GM12878 (cell line): Measurements from ENCODE around the gene ACP4. TPM values are rescaled to one million over a fixed set of nuclear protein-coding genes. Genes with fewer than 3 reads are reported as not detected.
A peak's percentile ranks its signal among the peaks of the same experiment; 100 is the strongest.

Experiments
- ATAC-seq: fragments of 200-7000 bp; cut with Tn5 transposase; 3 replicates; pipeline ENCODE4 v1.9.1; 2020; ENCODE audit warnings: mild to moderate bottlenecking, moderate library complexity
- BruUV-seq: library from RNA; stranded (reverse); fragments of 400-500 nt; replicated peaks from 2 replicates; lab custom pipeline; 2021; lab: Mats Ljungman, UMichigan
- CTCF ChIA-PET: fragments of 300-600 bp; sonication (Branson Sonifier 250); formaldehyde crosslinking; extraction: SDS; loops from one replicate; lab custom pipeline; 2021; ENCODE audit warnings: inconsistent platforms; lab: Yijun Ruan, JAX
- POLR2A ChIA-PET: fragments of 350-600 bp; formaldehyde crosslinking; extraction: SDS; loops from one replicate; lab custom pipeline; 2021; ENCODE audit warnings: inconsistent platforms; lab: Charles Lee
- RAD21 ChIA-PET: fragments of 300-600 bp; sonication (Branson Sonifier 250); formaldehyde crosslinking; loops from one replicate; lab custom pipeline; 2023; ENCODE audit warnings: antibody characterized with exemption; ENCODE audit not compliant: unreplicated experiment; lab: Charles Lee
- SMC1A ChIA-PET: fragments of 300-600 bp; sonication (Branson Sonifier 250); formaldehyde crosslinking; loops from one replicate; lab custom pipeline; 2023; ENCODE audit not compliant: unreplicated experiment, uncharacterized antibody; lab: Charles Lee
- DNase-seq: peaks from one replicate; pipeline ENCODE4 v3.0.0-alpha.2; 2011; ENCODE audit warnings: low read depth, low spot score
- FAIRE-seq: peaks from 3 replicates; lab custom pipeline; 2011; peaks lifted over from hg19 to GRCh38; lab: Jason Lieb, UNC
- H2AFZ ChIP-seq: 2 replicates; pipeline ENCODE4 v1.6.0; 2011; ENCODE audit warnings: low read depth, low read length, control low read depth; ENCODE audit not compliant: control insufficient read depth
- H3K27ac ChIP-seq: 2 replicates; pipeline ENCODE4 v1.5.1; 2011; ENCODE audit warnings: control low read depth; ENCODE audit not compliant: control insufficient read depth, insufficient read depth
- H3K27me3 ChIP-seq, 2 experiments: replicated peaks in 1 of 2; 2 replicates each; pipeline versions ENCODE4 v1.6.0 to v1.6.1; 2011; ENCODE audit warnings: low read length in 1 of 2; ENCODE audit not compliant: control insufficient read depth in 2 of 2, insufficient read depth in 2 of 2
- H3K36me3 ChIP-seq, 2 experiments: 2 replicates each; pipeline ENCODE4 v1.5.1; 2011; ENCODE audit warnings: low read length in 1 of 2; ENCODE audit not compliant: control insufficient read depth in 2 of 2, insufficient read depth in 2 of 2
- H3K4me1 ChIP-seq: 2 replicates; pipeline ENCODE4 v1.6.1; 2011; ENCODE audit warnings: mild to moderate bottlenecking, low read length, moderate library complexity, mixed read lengths; ENCODE audit not compliant: control insufficient read depth, insufficient read depth
- H3K4me2 ChIP-seq: 2 replicates; pipeline ENCODE4 v1.6.0; 2011; ENCODE audit warnings: control low read depth; ENCODE audit not compliant: control insufficient read depth, insufficient read depth
- H3K4me3 ChIP-seq: fragments of 200-600 bp; sonication (generic); 2 replicates; pipeline ENCODE4 v1.5.1; 2016
- H3K79me2 ChIP-seq: 2 replicates; pipeline ENCODE4 v1.6.0; 2011; ENCODE audit warnings: low read length; ENCODE audit not compliant: control insufficient read depth, insufficient read depth
- H3K9ac ChIP-seq: 2 replicates; pipeline ENCODE4 v1.8.0; 2011; ENCODE audit warnings: low read length, control low read depth, mixed read lengths; ENCODE audit not compliant: control insufficient read depth, insufficient read depth
- H3K9me3 ChIP-seq: replicated peaks from 3 replicates; pipeline ENCODE4 v1.5.1; 2011; ENCODE audit warnings: mild to moderate bottlenecking, low read length; ENCODE audit not compliant: control insufficient read depth, insufficient read depth
- H4K20me1 ChIP-seq: 2 replicates; pipeline ENCODE4 v1.6.0; 2011; ENCODE audit not compliant: control insufficient read depth, insufficient read depth
- CTCF ChIP-seq, 3 experiments: IDR thresholded peaks in 2 of 3; conservative IDR thresholded peaks in 1 of 3; 2 replicates each; pipeline ENCODE4 v1.5.1; 2011; ENCODE audit warnings: low read depth in 3 of 3, low read length in 3 of 3, mild to moderate bottlenecking in 3 of 3, control low read depth in 2 of 3, moderate library complexity in 2 of 3, inconsistent platforms in 1 of 3, mixed read lengths in 1 of 3; ENCODE audit not compliant: control insufficient read depth in 2 of 3, insufficient read depth in 1 of 3; ENCODE audit errors: extremely low read depth in 1 of 3
- E2F8 ChIP-seq: fragments of 450-650 bp; IDR thresholded peaks from 2 replicates; pipeline ENCODE4 v1.6.1; 2018; ENCODE audit warnings: mild to moderate bottlenecking, low read depth, moderate library complexity; ENCODE audit not compliant: partially characterized antibody
- JUNB ChIP-seq: IDR thresholded peaks from 2 replicates; pipeline ENCODE4 v1.6.1; 2016; ENCODE audit warnings: antibody characterized with exemption, mild to moderate bottlenecking
- JUND ChIP-seq: IDR thresholded peaks from 2 replicates; pipeline ENCODE4 v1.6.1; 2012; ENCODE audit warnings: low read depth, mild to moderate bottlenecking, low read length, improper control_type of control experiment, moderate library complexity
- KAT2A ChIP-seq: conservative IDR thresholded peaks from 2 replicates; pipeline ENCODE4 v1.6.1; 2011; ENCODE audit warnings: low read depth, low read length; ENCODE audit not compliant: control insufficient read depth
- PML ChIP-seq: IDR thresholded peaks from 2 replicates; pipeline ENCODE4 v1.6.1; 2012; ENCODE audit warnings: low read length, inconsistent platforms
- POLR2AphosphoS2 ChIP-seq: IDR thresholded peaks from 2 replicates; pipeline ENCODE4 v1.6.1; 2011; ENCODE audit warnings: low read depth, mild to moderate bottlenecking, low read length, improper control_type of control experiment, moderate library complexity
- RCOR1 ChIP-seq: conservative IDR thresholded peaks from 2 replicates; pipeline ENCODE4 v1.6.1; 2012; ENCODE audit warnings: low read depth, low read length, improper control_type of control experiment
- SRF ChIP-seq, 2 experiments: IDR thresholded peaks; 2 replicates each; pipeline ENCODE4 v1.6.1; 2011; ENCODE audit warnings: low read depth in 2 of 2, low read length in 2 of 2, mild to moderate bottlenecking in 1 of 2, moderate library complexity in 1 of 2
- ZBED1 ChIP-seq: IDR thresholded peaks from 2 replicates; pipeline ENCODE4 v1.6.1; 2016; ENCODE audit warnings: borderline replicate concordance
- WGBS: methylation state at CpG from one replicate; pipeline ENCODE4 v1.1.6; 2016; ENCODE audit warnings: low lambda C conversion rate; ENCODE audit not compliant: insufficient replicate concordance, insufficient coverage; ENCODE audit errors: missing lambda C conversion rate; 5-methylcytosine and 5-hydroxymethylcytosine counted together
- in situ Hi-C: fragments of 300-500 bp; cut with MboI; formaldehyde crosslinking; loops from 9 replicates; pipeline ENCODE4 v1.14.3; 2018; ENCODE audit warnings: mixed read lengths
- intact Hi-C: fragments of 100-400 bp; cut with micrococcal nuclease; formaldehyde crosslinking; loops from one replicate; pipeline ENCODE4 v1.14.2; 2022; ENCODE audit not compliant: unreplicated experiment
- polyA plus RNA-seq, 11 experiments: library from polyadenylated mRNA; depleted of rRNA in 4 of 11; unstranded in 6 of 11; stranded (reverse) in 5 of 11; fragments of >200 nt; fragmentation: Nextera tagmentation in 4 of 11; fragmentation: Illumina TruSeq in 1 of 11; extraction: Ambion mirVana in 4 of 11; extraction: Trizol in 1 of 11; gene quantifications; 1 replicate in 1 of 11; 2 replicates in 10 of 11; pipeline versions ENCODE4 v1.2.1 to v1.2.3, GENCODE V29; 2011 to 2016; ENCODE audit warnings: inconsistent platforms in 2 of 11, missing spikeins in 2 of 11, low read depth in 1 of 11
- total RNA-seq, 4 experiments: library from RNA; depleted of rRNA in 3 of 4; stranded (reverse); fragments of >200 nt in 3 of 4; fragmentation: Illumina TruSeq in 1 of 4; extraction: Trizol in 1 of 4; gene quantifications; 2 replicates each; pipeline versions ENCODE4 v1.2.1 to v1.2.3, GENCODE V29; 2013 to 2021
- TF ChIP-seq, protein P1 (sequence below): fragments of 450-650 bp; IDR thresholded peaks from 2 replicates; pipeline ENCODE4 v1.6.1; 2014; ENCODE audit warnings: mild to moderate bottlenecking
- TF ChIP-seq, protein P2 (sequence below): IDR thresholded peaks from 2 replicates; pipeline ENCODE4 v1.6.1; 2012; ENCODE audit warnings: low read depth, low read length, improper control_type of control experiment
- TF ChIP-seq, protein P3 (sequence below): fragments of 450-650 bp; IDR thresholded peaks from 2 replicates; pipeline ENCODE4 v1.6.1; 2017; ENCODE audit warnings: mild to moderate bottlenecking, moderate library complexity

The ACP4 gene
- total and polyA plus RNA-seq, 10 of the 15 experiments (the other 5 are each of a cell fraction or from before 2014, with no cell fraction given) = not detected

- Histone ChIP-seq H3K27ac (no peak overlapping the region), H3K9ac (no peak overlapping the region), H3K9me3 (no peaks in the 10 kb centered on the region; the same call in 2 of the 3 replicates), H3K4me3 (no peak overlapping the region), H2AFZ (peak overlapping the region; percentile 44; the same call in 1 of the 2 replicates), H3K4me2 (no peak overlapping the region), H3K4me1 (no peaks in the 10 kb centered on the region), H3K36me3 (no peaks in the 10 kb centered on the region), H3K79me2 (no peaks in the 10 kb centered on the region), H3K27me3 (peaks cover 0 to under 1% of the 10 kb centered on the region in 2 experiments; a peak in 1 of 4 replicates), H4K20me1 (no peaks in the 10 kb centered on the region)
- ChIA-PET POLR2A (no interaction called here), RAD21 (no interaction called here), CTCF (no interaction called here), SMC1A (no interaction called here)
- intact Hi-C loops = no loop called here
- no peak for ATAC-seq
- WGBS = 38% methylated on average over 4 of the region's 4 CpGs
- in situ Hi-C loops = no loop called here
- BruUV-seq = no TSS peak
- no peak for DNase-seq
- FAIRE-seq = no peak
- TF ChIP-seq, protein P1, sequence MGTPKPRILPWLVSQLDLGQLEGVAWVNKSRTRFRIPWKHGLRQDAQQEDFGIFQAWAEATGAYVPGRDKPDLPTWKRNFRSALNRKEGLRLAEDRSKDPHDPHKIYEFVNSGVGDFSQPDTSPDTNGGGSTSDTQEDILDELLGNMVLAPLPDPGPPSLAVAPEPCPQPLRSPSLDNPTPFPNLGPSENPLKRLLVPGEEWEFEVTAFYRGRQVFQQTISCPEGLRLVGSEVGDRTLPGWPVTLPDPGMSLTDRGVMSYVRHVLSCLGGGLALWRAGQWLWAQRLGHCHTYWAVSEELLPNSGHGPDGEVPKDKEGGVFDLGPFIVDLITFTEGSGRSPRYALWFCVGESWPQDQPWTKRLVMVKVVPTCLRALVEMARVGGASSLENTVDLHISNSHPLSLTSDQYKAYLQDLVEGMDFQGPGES = no peak
- TF ChIP-seq POLR2AphosphoS2 (no peak), PML (no peak), RCOR1 (no peak), CTCF (IDR thresholded peaks at IDR 0.05 in 2 of 3, conservative IDR thresholded peaks at IDR 0.05 in 1 of 3; ENCODE audit: control insufficient read depth in 2 of 3, extremely low read depth in 1 of 3, insufficient read depth in 1 of 3, low read depth in 3 of 3, low read length in 3 of 3) (no peak), KAT2A (no peak), ZBED1 (no peak), JUNB (no peak), E2F8 (no peak), SRF (IDR thresholded peaks at IDR 0.05; ENCODE audit: low read depth in 2 of 2, low read length in 2 of 2) (no peak), JUND (no peak)
- TF ChIP-seq, protein P2, sequence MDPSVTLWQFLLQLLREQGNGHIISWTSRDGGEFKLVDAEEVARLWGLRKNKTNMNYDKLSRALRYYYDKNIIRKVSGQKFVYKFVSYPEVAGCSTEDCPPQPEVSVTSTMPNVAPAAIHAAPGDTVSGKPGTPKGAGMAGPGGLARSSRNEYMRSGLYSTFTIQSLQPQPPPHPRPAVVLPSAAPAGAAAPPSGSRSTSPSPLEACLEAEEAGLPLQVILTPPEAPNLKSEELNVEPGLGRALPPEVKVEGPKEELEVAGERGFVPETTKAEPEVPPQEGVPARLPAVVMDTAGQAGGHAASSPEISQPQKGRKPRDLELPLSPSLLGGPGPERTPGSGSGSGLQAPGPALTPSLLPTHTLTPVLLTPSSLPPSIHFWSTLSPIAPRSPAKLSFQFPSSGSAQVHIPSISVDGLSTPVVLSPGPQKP = no peak
- TF ChIP-seq, protein P3, sequence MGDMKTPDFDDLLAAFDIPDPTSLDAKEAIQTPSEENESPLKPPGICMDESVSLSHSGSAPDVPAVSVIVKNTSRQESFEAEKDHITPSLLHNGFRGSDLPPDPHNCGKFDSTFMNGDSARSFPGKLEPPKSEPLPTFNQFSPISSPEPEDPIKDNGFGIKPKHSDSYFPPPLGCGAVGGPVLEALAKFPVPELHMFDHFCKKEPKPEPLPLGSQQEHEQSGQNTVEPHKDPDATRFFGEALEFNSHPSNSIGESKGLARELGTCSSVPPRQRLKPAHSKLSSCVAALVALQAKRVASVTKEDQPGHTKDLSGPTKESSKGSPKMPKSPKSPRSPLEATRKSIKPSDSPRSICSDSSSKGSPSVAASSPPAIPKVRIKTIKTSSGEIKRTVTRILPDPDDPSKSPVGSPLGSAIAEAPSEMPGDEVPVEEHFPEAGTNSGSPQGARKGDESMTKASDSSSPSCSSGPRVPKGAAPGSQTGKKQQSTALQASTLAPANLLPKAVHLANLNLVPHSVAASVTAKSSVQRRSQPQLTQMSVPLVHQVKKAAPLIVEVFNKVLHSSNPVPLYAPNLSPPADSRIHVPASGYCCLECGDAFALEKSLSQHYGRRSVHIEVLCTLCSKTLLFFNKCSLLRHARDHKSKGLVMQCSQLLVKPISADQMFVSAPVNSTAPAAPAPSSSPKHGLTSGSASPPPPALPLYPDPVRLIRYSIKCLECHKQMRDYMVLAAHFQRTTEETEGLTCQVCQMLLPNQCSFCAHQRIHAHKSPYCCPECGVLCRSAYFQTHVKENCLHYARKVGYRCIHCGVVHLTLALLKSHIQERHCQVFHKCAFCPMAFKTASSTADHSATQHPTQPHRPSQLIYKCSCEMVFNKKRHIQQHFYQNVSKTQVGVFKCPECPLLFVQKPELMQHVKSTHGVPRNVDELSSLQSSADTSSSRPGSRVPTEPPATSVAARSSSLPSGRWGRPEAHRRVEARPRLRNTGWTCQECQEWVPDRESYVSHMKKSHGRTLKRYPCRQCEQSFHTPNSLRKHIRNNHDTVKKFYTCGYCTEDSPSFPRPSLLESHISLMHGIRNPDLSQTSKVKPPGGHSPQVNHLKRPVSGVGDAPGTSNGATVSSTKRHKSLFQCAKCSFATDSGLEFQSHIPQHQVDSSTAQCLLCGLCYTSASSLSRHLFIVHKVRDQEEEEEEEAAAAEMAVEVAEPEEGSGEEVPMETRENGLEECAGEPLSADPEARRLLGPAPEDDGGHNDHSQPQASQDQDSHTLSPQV = no peak
These were observed 30.3 kb upstream of the ACP4 start for GRCh38 chr19:50759886-50760285.
